Activated CD4-positive, alpha-beta T cell treated with anti-CD3 and anti-CD28 coated beads for 1 hour (primary cell): Measurements from ENCODE around the gene GUCY2F.

Source experiments
- DNase-seq: peaks from one replicate; pipeline ENCODE4 v3.0.0-alpha.2; 2020

Gene GUCY2F

DNA sequence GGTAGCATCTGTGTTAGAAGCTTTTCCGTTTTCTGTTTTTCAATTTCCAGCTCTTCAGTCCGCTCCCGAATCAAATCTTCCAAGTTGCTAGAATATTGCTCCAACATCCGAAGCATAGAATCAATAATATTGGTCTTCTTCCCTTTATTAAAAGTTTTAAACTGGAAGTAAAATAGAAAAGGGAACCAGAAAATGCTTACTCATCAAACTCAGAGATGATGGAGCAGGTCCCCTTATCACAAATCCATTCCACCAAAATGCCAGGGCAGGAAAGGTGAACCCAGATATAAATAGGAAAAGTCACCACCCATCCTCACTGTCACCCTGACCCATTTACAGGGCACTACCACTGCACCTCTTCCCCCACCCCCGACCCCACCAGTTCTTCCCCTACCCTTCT lies 89.0 kb downstream of the GUCY2F start:
- no peak for DNase-seq

DNA sequence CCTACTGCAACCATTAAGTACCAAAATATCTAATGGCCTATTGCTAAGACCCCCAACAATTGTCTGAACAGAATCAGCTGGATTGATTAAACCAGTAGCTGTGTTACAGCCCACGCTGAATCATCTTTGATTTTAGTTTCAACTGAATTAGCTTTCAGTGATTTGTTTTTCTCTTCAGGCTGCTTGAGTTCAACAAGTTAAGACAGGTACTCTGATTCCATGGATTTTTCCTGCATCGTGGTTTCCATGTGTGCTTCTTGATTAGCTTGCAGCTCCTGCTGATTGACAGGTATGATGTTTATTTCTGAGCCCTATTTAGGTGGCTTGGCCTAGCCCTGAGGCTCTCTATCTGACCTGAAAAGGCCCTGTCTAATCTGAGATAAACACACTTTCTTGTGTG lies 91.3 kb downstream of the GUCY2F start:
- DNase-seq: no peak

DNA sequence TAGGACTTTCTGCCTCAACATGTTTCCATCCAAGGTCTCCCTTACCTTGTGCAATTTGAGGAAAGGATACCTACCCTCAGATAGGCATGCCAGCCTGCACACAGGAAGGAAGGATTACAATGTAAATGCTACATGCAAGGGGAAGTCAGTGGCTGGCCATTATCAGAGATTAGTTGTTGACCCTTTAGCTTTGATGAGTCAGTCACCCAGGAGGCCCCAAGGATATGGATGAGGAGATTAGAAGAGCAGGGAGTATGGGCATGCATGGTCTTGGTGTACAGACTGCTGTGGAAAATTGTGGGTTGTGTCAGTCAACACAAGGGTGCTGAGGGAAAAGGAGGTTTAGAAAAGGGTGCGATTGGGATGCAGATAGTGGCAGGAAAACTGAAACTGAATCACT lies 92.0 kb downstream of the GUCY2F start:
- DNase-seq: no peak

DNA sequence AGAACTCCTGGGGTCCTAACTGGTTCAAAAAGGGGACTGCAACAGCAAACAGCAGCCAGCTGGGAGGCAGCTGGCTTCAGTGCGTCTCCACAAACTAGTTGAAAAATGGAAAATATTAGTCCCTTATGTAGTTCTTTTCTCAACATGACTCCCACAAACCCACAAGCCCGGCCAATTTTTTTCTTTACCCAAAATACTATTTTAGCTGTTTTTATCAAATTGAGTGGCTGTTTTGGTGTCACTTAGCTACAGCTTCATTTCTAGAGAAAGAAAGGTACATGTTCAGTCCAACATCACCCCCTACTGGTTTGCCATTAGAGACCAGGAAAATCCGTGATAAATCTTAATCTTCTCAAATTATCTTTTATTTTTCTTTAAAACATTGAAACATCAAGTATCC lies 97.2 kb downstream of the GUCY2F start:
- no peak for DNase-seq

DNA sequence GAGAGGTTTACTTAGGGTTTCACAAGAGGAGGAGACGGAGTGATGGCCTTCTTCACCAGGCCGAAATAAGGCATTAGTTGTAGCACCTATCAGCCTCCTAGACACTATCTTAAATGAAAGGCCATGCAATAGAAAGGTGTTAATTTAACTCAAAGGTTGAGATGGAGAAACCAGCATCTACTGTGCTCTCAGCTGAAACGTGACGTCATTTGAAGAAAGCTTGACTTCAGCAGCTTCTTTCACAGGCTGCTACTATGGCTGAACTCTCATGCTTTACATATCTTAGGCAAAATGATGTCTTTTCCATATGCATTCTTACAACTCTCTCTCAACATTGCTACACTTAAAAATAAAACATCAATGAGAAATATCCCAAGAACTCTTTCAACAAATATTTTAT lies 99.6 kb downstream of the GUCY2F start:
- DNase-seq: no peak

DNA sequence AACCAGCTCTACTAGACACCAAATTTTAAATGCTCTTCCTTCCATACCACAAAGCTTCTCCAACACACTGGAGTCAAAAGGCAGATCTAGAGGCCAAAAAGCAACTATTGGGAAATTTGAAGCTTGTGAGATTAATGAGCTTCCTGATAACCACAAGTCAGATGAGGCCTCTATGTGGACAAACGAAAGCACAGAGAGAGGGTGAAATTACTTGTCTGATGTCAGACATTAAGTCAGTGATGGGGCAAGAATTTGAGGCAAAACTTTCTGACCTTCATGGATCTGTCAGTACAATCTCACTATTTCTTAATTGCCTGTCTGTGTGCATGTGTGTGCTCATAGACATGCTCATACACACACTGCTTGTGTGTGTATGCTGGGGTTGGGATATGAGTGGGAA lies 103.6 kb downstream of the GUCY2F start:
- DNase-seq: no peak

DNA sequence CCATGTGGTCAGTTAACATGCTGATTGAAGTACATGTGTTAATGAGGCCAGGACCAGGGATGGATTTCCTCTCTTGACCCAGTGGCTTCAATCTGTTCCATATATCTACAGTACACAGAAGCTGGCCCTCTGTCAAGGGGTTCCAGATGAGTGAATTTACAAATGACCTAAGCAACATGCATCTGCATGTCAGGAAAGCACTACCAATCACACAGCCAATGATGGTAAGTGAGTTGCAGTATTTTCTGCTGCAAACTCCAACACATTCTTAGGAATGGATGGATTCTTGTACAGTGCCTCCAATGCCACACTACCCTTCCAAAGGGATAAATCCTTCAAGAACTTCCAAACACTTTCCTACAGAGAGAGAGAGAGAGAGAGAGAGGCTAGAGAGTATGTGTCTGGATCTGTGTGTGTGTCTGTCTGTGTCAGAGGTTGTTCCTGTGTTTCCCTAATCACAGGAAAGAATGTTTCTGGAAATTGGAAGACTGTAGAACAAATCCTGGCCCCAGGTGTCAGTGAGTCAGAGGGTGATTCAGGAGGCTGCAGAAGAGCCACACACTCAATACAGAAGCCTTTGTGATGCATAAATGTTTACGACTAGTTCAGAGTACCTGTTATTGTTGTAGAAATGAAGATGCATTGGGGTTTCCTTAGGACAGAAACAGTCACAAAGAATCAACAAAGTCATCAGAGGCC lies 107.5 kb downstream of the GUCY2F start:
- no peak for DNase-seq

DNA sequence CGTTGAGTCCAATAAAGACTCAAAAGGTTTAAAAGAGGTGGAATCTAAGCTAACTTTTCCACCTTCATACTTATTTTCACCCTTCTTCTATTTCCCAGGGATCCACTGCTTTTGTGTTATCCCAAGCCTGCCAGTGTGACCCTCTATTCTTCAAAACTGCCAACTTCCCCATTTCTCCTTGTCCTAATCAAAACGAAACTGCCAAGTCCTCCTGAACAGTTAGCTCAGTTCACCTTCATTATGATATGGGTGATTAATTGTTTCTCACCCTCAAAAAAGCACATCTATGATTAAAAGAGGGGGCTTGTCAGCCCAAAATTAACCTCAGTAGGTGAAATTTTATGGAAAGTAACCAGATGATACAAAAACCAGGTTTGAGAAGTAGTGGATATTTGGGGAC lies 108.4 kb downstream of the GUCY2F start:
- DNase-seq: no peak

DNA sequence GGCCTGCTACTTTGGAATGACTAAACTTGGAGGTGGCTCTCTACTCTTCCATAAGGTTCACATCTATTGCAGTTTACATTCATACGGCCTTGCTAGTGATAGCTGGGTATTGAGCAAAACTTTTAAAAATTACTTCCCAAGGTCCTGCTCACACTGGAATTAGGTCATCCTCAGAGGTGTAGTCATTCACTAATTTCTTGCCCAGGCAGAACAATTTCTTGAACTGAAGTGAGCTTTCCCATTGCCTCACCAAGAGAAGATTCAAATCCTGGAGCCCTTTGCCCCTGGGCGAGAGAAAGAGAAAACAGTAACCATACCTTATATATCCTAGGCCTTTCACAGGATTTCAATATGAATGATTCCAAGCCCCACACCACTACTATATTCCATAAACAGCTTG lies 109.2 kb downstream of the GUCY2F start:
- no peak for DNase-seq

DNA sequence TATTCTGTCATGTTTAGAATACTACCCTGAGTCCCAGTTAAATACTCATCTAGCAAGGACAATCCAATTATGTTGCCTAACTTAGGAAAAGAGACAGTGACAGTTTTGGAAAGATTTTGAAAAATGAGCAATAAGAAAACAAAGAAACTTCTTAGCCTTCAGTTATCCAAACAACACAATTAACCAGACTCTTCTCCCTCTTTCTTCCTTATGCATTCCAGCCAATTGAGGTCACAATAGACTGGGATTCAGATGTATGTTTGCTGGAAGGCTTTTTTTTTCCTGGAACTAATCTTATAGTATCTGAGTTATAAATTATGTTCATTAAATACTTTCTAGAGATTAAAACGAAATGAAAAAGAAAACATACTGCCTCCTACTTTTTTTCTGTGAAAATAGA lies 109.6 kb downstream of the GUCY2F start:
- no peak for DNase-seq

DNA sequence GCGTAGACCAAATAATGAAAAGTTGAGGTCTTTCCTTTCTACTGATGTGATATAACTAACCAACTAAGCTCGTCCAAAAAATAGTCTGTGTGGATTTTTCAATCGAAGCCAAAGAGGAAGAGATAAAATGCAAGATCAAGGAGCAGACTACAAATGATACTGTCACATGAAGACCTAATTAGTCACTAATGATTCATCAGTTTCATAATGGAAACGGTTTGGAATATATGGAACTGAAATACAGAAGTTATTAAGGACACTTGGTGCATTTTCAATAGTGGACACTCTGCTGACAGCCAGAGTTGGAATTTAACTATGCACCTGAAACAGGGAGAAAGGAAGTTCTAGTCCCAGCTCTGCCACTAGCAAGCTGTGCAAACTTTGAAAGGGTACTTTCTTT lies 119.8 kb downstream of the GUCY2F start:
- no peak for DNase-seq

DNA sequence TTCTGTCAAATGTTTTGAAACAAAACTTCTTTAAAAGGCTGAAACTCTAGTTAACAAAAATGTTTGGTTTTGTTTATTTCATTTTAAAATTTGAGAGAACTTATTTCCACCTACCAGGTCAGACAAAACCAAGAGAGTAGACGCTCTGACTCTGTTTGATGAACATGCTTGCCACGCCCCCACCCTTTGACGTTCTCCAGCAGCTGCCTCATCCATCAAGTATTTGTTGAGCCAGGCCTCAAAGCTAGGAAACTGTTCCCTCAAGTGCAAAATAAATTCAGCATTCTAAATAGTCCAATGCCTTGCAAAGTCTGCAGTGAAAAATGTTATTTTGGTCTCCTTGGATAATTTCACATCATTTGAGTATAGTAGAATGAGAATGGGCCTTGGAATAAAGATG lies 121.6 kb downstream of the GUCY2F start:
- DNase-seq: no peak

DNA sequence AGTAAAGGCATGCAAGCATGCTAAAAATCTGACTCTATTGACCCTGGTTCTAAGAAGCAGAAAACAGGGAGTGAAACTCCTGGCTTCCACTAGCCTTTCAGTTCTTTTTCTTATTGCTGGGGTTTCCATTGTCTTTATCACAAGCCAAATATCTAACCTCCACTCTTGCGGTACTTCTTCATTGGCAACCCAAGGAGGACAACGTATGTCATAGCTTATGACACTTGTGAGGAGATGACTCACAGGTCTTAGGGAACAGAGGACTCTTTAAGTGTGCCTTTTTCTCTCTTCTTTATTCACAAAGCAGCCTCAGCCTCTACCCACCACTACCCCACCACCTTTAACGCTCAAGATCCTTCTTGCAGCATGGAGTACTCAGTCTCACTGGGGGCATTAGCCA lies 124.2 kb downstream of the GUCY2F start:
- DNase-seq: no peak

DNA sequence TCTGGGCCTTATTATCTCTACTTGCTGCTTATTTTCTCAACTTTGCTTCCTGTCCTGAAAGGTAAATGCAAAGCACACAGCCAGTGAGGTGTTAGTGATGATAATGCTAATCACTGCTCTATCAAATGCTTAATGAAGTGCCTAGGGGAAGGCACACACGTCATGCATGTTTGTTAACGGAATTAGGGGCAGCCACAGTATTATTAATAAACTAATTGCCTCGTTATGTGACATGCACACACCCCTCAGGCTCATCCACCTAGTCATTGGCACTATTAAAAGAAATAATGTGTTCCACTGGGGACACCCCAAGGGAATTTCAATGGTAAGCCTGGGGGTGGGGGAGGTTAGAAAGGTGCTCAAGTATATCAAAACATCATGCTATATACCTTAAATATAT lies 125.2 kb downstream of the GUCY2F start:
- DNase-seq: no peak

DNA sequence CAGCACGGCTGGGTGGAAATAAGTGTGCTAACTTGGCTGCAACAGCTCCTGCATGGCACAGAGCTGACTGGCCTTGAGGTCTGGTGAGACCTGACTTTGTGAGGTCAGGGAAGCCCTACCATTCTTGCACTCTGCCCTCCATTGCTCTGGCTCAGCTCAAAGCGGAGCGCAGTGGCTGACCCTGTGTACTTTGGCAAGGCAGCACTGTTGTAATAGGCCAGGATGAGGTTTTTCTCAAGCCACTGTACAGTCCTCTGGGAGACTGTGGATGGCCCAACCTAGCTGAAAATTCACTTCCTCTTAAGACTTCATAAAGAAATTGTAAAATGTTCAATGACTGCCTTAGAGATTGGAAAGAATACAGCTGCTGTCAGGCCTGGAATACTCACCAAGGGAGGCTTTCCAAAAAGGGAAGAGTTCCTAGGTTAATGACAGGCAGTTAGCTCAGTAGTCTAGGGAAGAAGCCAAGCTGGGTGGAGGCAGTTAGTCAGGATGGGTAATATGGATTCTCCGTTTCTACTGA lies 129.8 kb downstream of the GUCY2F start:
- DNase-seq: no peak

DNA sequence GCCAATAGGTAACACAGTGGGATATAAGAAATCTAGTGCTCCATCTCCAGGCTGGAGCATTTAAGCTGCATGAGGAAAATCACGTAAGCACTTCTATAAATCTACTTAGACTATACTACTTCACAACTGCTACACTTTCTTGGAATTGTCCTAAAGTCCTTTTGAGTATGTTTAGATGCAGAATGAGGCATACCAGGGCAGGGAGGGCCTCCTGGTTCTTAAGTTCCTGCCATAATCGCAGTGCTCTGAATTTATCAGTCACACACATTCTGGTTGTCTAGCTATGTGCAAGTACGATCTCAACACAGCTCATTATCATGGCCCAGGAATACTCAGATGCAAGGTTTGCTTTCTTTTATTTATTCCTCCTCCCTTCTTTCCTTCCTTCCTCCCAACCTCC lies 130.3 kb downstream of the GUCY2F start:
- no peak for DNase-seq

DNA sequence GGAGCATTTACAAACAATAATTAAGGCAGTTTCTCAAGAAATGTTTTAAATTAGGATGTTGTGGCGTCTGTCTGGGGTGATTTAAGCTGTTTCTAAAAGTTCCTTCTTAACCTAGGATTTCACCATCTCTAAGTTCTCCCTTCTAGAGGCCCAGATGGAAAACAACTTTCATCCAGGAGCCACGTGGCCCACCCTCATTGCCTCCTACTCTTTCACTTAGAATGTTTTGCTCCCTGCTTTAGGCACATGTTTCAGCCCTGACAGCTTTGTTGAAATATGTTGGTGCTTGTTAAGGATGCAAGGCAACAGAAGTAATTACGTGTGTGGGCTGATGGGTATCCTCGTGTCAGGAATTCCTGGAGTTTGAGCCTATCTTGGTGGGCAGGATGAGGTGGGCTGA lies 131.3 kb downstream of the GUCY2F start:
- no peak for DNase-seq

DNA sequence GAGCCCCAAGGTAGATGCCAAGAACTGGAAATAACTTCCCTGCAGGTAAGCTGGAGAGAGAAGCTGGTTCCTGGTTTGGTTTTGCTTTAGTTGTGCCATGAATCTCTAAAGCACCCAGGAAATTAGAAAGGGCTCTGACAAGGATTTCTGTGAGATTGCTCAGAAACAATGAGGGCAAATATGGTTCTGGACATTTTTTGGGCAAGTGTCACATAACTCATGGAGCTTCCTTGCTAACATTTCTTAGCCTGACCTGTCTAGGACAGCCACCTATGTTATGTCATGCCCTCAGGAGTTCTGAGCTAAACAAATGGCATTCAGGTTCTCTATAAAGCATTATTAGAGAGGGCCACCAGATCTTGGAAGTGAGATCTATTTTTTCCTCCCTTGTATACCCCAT lies 131.8 kb downstream of the GUCY2F start:
- no peak for DNase-seq

DNA sequence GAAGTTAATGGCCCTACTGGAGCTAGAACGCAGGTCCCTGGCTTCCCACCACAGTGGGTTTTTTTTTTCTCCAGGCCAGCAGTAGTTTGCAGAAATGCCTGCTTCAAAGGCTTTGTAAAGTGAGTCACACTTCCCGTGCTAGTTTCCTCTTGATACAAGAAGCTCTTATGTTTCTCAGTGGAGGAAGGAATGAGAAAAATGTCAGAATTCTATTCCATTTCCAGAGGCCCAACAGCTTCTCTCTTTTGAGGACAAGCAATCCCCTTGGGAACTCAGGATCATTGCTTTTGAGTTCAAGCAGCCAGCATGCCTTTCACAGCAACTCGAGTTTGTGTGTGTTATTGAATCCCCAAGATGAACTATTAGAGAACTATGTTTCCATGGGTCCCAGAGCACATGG lies 134.3 kb downstream of the GUCY2F start:
- no peak for DNase-seq

DNA sequence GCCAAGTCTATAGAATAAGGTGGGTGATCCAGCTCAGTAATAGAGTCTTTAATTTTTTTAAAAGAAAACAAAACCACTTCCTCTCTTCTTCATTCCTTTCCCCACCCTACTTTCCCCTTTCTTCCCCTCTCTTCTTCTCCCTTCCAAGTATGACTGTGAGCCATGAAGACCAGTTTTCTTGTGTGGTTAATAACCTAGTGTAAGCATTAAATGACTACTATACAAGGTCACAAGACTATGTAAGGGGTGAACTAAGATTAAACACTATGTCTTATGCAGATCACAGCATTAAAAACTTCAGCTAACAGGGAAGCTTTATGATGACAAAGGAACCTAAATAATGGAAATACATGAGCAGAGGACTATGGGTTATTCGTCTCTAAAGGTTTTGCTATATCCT lies 135.4 kb downstream of the GUCY2F start:
- no peak for DNase-seq

DNA sequence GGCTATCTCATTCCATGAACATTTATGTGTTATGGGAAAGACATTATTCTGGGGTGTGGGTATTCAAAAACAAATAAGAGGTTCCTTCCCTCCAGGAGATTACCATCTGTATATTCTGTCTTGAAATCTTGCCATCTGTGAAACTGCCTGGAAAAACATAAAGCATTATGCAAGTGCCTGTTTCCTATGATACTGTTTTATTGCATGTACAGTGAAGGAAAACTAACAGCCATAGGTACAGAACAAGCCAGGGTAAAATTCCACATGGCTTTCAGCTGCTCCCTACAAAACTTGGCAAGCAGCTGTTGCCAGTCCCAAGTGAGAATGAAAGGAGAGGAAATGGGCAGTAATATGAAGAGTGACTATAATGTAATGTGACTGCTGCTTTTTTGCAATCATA lies 136.0 kb downstream of the GUCY2F start:
- DNase-seq: no peak

DNA sequence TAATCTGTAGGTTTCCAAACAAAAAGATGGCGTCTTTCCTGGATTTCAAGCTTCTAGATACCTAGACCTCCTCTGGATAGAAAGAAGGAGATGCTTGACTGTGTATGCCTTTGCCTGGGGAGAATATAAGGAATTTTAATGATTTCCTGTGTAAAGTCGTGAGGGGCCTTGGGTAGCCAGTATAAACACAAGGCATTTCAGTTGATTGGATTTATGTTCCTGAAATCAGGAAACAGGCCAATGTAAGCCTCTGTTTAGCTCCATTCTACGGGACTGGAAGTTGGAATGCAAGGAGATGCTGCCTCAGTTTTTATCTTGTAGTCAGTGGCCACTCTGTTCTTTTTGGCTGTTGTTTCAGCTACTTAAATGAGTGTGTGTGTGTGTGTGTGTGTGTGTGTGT lies 137.2 kb downstream of the GUCY2F start:
- DNase-seq: no peak

DNA sequence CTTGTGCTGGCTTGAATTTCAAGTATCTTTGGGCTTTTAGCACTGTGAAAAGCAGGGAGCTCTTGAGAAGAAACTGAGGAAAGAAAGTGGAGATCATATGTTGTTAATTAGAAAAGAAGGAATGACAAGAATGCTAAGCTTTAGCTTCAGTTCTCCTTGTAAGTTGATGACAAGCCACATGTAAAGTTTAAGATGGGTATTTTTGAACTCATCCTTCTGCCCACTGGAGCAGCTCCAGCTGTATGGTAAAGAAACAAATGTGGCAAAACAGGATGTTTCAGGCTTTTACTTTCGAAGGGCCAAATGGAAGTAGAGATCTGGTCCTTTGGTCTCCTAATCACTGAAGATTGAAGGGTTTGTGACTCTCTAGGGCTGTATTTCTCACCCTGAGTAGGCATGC lies 137.8 kb downstream of the GUCY2F start:
- no peak for DNase-seq

DNA sequence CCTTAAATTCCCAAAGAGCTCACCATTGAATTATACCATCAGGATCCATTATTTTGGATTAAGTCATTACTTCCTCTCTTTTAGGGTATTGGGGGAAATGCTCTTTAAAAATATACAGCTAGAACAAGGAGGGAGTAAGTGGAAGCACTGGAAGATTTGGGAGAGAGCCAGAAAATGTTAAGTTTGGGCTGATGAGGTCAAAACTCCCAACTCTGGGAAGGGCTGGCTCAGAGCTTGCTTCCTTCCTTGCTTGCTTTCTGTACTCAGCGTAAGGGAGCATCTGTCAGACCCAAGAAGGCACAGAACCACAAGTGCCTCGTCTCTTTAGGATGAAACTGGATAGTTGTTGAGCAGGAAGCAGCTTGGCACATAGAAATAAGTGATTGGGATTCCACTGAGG lies 138.2 kb downstream of the GUCY2F start:
- DNase-seq: no peak

DNA sequence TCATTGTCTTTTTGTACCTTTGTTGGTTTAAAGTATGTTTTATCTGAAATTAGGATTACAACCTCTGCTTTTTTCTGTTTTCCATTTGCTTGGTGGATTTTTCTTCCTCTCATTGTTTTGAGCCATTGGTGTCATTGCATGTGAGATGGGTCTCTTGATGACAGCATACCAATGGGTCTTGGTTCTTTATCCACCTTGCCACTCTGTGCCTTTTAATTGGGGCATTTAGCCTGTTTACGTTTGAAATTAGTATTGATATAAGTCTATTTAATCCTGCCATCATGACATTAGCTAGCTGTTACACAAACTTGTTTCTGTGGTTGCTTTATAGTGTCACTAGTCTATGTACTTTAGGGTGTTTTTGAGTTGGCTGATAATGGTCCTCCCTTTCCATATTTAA lies 145.7 kb downstream of the GUCY2F start:
- no peak for DNase-seq

DNA sequence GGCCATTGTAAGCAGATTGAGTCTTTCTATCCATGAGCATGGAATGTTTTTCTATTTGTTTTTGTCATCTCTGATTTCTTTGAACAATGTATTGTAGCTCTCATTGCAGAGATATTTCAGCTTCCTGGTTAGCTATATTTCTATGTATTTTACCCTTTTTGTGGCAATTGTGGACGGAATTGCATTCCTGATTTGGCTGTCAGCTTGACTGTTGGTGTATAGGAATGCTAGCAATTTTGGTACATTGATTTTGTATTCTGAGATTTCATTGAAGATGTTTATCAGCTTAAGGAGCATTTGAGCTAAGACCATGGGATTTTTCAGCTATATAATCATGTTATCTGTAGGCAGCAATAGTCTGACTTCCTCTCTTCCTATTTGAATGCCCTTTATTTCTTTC lies 154.6 kb downstream of the GUCY2F start:
- no peak for DNase-seq
